OCI-LY1 (cell line): ENCODE results near the gene MFSD12.

Experiments used
- H2AFZ ChIP-seq: fragments of 200-600 bp; sonication (generic), shearing (Covaris generic); 2 replicates; pipeline ENCODE4 v1.6.0; 2014; ENCODE audit warnings: antibody characterized with exemption, mild to moderate bottlenecking, low read length
- H3F3A ChIP-seq: fragments of 200-600 bp; sonication (generic), shearing (Covaris generic); 2 replicates; pipeline ENCODE4 v1.6.0; 2014; ENCODE audit warnings: mild to moderate bottlenecking, antibody characterized with exemption, low read length, moderate library complexity; ENCODE audit not compliant: insufficient read depth
- H3K27ac ChIP-seq: fragments of 200-600 bp; sonication (generic); 2 replicates; pipeline ENCODE4 v1.5.1; 2014; ENCODE audit warnings: low read length, mixed run types, mild to moderate bottlenecking, low read depth; ENCODE audit not compliant: poor library complexity, severe bottlenecking
- H3K27me3 ChIP-seq: fragments of 200-600 bp; sonication (generic); 2 replicates; pipeline ENCODE4 v1.6.0; 2014; ENCODE audit warnings: antibody characterized with exemption, mild to moderate bottlenecking, low read length, moderate library complexity; ENCODE audit not compliant: insufficient read depth
- H3K36me3 ChIP-seq: fragments of 200-600 bp; sonication (generic); 2 replicates; pipeline ENCODE4 v1.6.1; 2014; ENCODE audit warnings: mild to moderate bottlenecking, antibody characterized with exemption, low read length, moderate library complexity, mixed read lengths; ENCODE audit not compliant: insufficient read depth
- H3K4me1 ChIP-seq: fragments of 200-600 bp; sonication (generic); 2 replicates; pipeline ENCODE4 v1.5.1; 2014; ENCODE audit warnings: mild to moderate bottlenecking, low read length, moderate library complexity; ENCODE audit not compliant: insufficient read depth, severe bottlenecking
- H3K4me2 ChIP-seq: fragments of 200-600 bp; sonication (generic), shearing (Covaris generic); 2 replicates; pipeline ENCODE4 v1.6.1; 2014; ENCODE audit warnings: low read length
- H3K4me3 ChIP-seq: fragments of 200-600 bp; sonication (generic); 2 replicates; pipeline ENCODE4 v1.5.1; 2014; ENCODE audit warnings: low read length, low read depth, mild to moderate bottlenecking, mixed read lengths; ENCODE audit not compliant: poor library complexity, severe bottlenecking
- H3K79me2 ChIP-seq: fragments of 200-600 bp; shearing (Covaris generic); 2 replicates; pipeline ENCODE4 v1.6.1; 2016; ENCODE audit warnings: mixed run types, low read length, mixed read lengths; ENCODE audit not compliant: insufficient read depth
- H3K9ac ChIP-seq: fragments of 200-600 bp; sonication (generic), shearing (Covaris generic); 2 replicates; pipeline ENCODE4 v1.6.1; 2014; ENCODE audit warnings: mild to moderate bottlenecking, low read length, mixed read lengths
- H3K9me2 ChIP-seq: fragments of 200-600 bp; sonication (generic), shearing (Covaris generic); 2 replicates; pipeline ENCODE4 v1.6.1; 2014; ENCODE audit warnings: low read depth, mild to moderate bottlenecking, low read length, mixed read lengths
- H3K9me3 ChIP-seq: fragments of 200-600 bp; shearing (Covaris generic); 2 replicates; pipeline ENCODE4 v1.6.1; 2014; ENCODE audit warnings: low read length, mixed read lengths
- H4K20me1 ChIP-seq: fragments of 200-600 bp; sonication (generic), shearing (Covaris generic); 2 replicates; pipeline ENCODE4 v1.6.0; 2016; ENCODE audit warnings: mild to moderate bottlenecking, low read length; ENCODE audit not compliant: insufficient read depth
- CTCF ChIP-seq: fragments of 200-600 bp; sonication (generic), shearing (Covaris generic); IDR thresholded peaks from 2 replicates; pipeline ENCODE4 v1.5.1; 2017; ENCODE audit warnings: mild to moderate bottlenecking, antibody characterized with exemption, low read length, moderate library complexity, mixed read lengths
- EZH2 ChIP-seq: fragments of 200-600 bp; sonication (generic), shearing (Covaris generic); IDR thresholded peaks from 2 replicates; pipeline ENCODE4 v1.8.0; 2017; ENCODE audit warnings: borderline replicate concordance, mixed run types, mild to moderate bottlenecking, antibody characterized with exemption, low read length, moderate library complexity, mixed read lengths

Gene MFSD12

GRCh38 chr19:3518255-3518654 lies 39.1 kb downstream of the MFSD12 start:
- H3K4me1 ChIP-seq = peaks cover 17% of the 10 kb centered on the region
- H3K9ac ChIP-seq = no peak overlapping the region
- no peaks in the 10 kb centered on the region for H3K9me2 ChIP-seq
- peaks cover 25% of the 10 kb centered on the region; the same call in 1 of the 2 replicates for H3K36me3 ChIP-seq
- H3K4me3 ChIP-seq = no peak overlapping the region
- H3K27ac ChIP-seq = peak overlapping the region; percentile 14
- no peak overlapping the region for H2AFZ ChIP-seq
- H3K79me2 ChIP-seq = no peaks in the 10 kb centered on the region
- TF ChIP-seq CTCF = no peak
- no peak for TF ChIP-seq EZH2
- no peaks in the 10 kb centered on the region for H3F3A ChIP-seq
- no peaks in the 10 kb centered on the region for H3K9me3 ChIP-seq
- H3K4me2 ChIP-seq = no peak overlapping the region
- H3K27me3 ChIP-seq = no peaks in the 10 kb centered on the region
- no peaks in the 10 kb centered on the region for H4K20me1 ChIP-seq

GRCh38 chr19:3517638-3518037 lies 39.7 kb downstream of the MFSD12 start:
- Histone ChIP-seq H3K9me2 (no peaks in the 10 kb centered on the region), H3K9ac (no peak overlapping the region), H3K79me2 (no peaks in the 10 kb centered on the region), H3K36me3 (peaks cover 20% of the 10 kb centered on the region; the same call in 1 of the 2 replicates), H4K20me1 (no peaks in the 10 kb centered on the region), H2AFZ (no peak overlapping the region), H3K4me1 (peaks cover 17% of the 10 kb centered on the region), H3K27me3 (no peaks in the 10 kb centered on the region), H3F3A (no peaks in the 10 kb centered on the region), H3K4me2 (no peak overlapping the region), H3K27ac (peak overlapping the region; percentile 92), H3K4me3 (no peak overlapping the region), H3K9me3 (no peaks in the 10 kb centered on the region)
- TF ChIP-seq EZH2 (no peak), CTCF (no peak)

- Histone ChIP-seq H3K9me2 (no peaks in the 10 kb centered on the region), H3K79me2 (no peaks in the 10 kb centered on the region), H2AFZ (no peak overlapping the region), H3K4me3 (no peak overlapping the region), H3F3A (no peaks in the 10 kb centered on the region), H3K9me3 (no peaks in the 10 kb centered on the region), H3K9ac (no peak overlapping the region; the same call in 1 of the 2 replicates), H3K36me3 (peaks cover 17% of the 10 kb centered on the region; the same call in 1 of the 2 replicates), H3K27ac (peak overlapping the region; percentile 92), H3K4me1 (peaks cover 17% of the 10 kb centered on the region), H3K27me3 (no peaks in the 10 kb centered on the region), H3K4me2 (peak overlapping the region; percentile 33; the same call in 1 of the 2 replicates), H4K20me1 (no peaks in the 10 kb centered on the region)
- TF ChIP-seq CTCF (no peak), EZH2 (no peak)
These were observed 40.6 kb downstream of the MFSD12 start for GRCh38 chr19:3516675-3517207.
